Astrocyte (in vitro differentiated cells and primary cell): Measurements from ENCODE around the gene B3GNT7. TPM values are rescaled to one million over a fixed set of nuclear protein-coding genes. Genes with fewer than 3 reads are reported as not detected.
A peak's percentile ranks its signal among the peaks of the same experiment; 100 is the strongest.
"Not testable (repeated sequence)": the region's sequence is repeated elsewhere in the genome, so short reads cannot be mapped to it uniquely, and the experiment has no call there.

Experiments
- DNase-seq: peaks from one replicate; pipeline ENCODE4 v3.0.0-alpha.2; 2010; ENCODE audit warnings: low read depth
- FAIRE-seq: peaks from 2 replicates; lab custom pipeline; 2011; peaks lifted over from hg19 to GRCh38; lab: Jason Lieb, UNC
- H2AFZ ChIP-seq: 2 replicates; pipeline ENCODE4 v1.6.0; 2012; ENCODE audit warnings: low read depth, low read length, inconsistent platforms
- H3K27ac ChIP-seq: 2 replicates; pipeline ENCODE4 v1.5.1; 2011; ENCODE audit warnings: low read depth, low read length, inconsistent platforms
- H3K27me3 ChIP-seq: 2 replicates; pipeline ENCODE4 v1.6.0; 2011; ENCODE audit warnings: low read length, inconsistent platforms; ENCODE audit not compliant: insufficient read depth
- H3K36me3 ChIP-seq: 2 replicates; pipeline ENCODE4 v1.5.1; 2011; ENCODE audit warnings: low read length, inconsistent platforms; ENCODE audit not compliant: insufficient read depth
- H3K4me1 ChIP-seq: 2 replicates; pipeline ENCODE4 v1.5.1; 2011; ENCODE audit warnings: low read length, inconsistent platforms; ENCODE audit not compliant: insufficient read depth
- H3K4me2 ChIP-seq: 2 replicates; pipeline ENCODE4 v1.6.0; 2012; ENCODE audit warnings: low read length, inconsistent platforms
- H3K4me3 ChIP-seq: 2 replicates; pipeline ENCODE4 v1.5.1; 2011; ENCODE audit warnings: low read depth, mild to moderate bottlenecking, low read length, inconsistent platforms; ENCODE audit not compliant: insufficient read depth
- H3K79me2 ChIP-seq: 2 replicates; pipeline ENCODE4 v1.6.0; 2012; ENCODE audit warnings: mild to moderate bottlenecking, low read length, inconsistent platforms; ENCODE audit not compliant: insufficient read depth
- H3K9ac ChIP-seq: 2 replicates; pipeline ENCODE4 v1.6.0; 2012; ENCODE audit warnings: mild to moderate bottlenecking, low read length, inconsistent platforms
- H3K9me3 ChIP-seq: 2 replicates; pipeline ENCODE4 v1.5.1; 2012; ENCODE audit warnings: low read depth, mild to moderate bottlenecking, low read length, inconsistent platforms; ENCODE audit not compliant: insufficient read depth
- H4K20me1 ChIP-seq: 2 replicates; pipeline ENCODE4 v1.6.0; 2012; ENCODE audit warnings: low read length, inconsistent platforms; ENCODE audit not compliant: insufficient read depth
- H3K27ac Mint-ChIP-seq: one replicate; pipeline ENCODE4 v1.8.0; 2021; ENCODE audit warnings: mild to moderate bottlenecking, mixed read lengths; ENCODE audit not compliant: unreplicated experiment
- H3K27me3 Mint-ChIP-seq: one replicate; pipeline ENCODE4 v1.8.0; 2021; ENCODE audit warnings: low read depth, mixed read lengths; ENCODE audit not compliant: unreplicated experiment
- H3K36me3 Mint-ChIP-seq: one replicate; pipeline ENCODE4 v1.8.0; 2021; ENCODE audit warnings: low read depth, mixed read lengths; ENCODE audit not compliant: unreplicated experiment
- H3K4me1 Mint-ChIP-seq: one replicate; pipeline ENCODE4 v1.8.0; 2021; ENCODE audit warnings: low read depth, mixed read lengths; ENCODE audit not compliant: unreplicated experiment
- H3K4me3 Mint-ChIP-seq: one replicate; pipeline ENCODE4 v1.8.0; 2021; ENCODE audit warnings: mild to moderate bottlenecking, moderate library complexity, mixed read lengths; ENCODE audit not compliant: unreplicated experiment
- H3K9me3 Mint-ChIP-seq: one replicate; pipeline ENCODE4 v1.8.0; 2021; ENCODE audit warnings: mild to moderate bottlenecking, mixed read lengths; ENCODE audit not compliant: unreplicated experiment
- CTCF ChIP-seq: IDR thresholded peaks from 2 replicates; pipeline ENCODE4 v1.5.1; 2011; ENCODE audit warnings: low read depth, mild to moderate bottlenecking, inconsistent platforms, low read length, moderate library complexity; ENCODE audit not compliant: insufficient read depth
- EZH2 ChIP-seq: IDR thresholded peaks from 2 replicates; pipeline ENCODE4 v1.6.1; 2012; ENCODE audit warnings: mild to moderate bottlenecking, low read length, inconsistent platforms; ENCODE audit not compliant: insufficient read depth
- total RNA-seq: library from RNA; stranded (reverse); gene quantifications from 2 replicates; pipeline ENCODE4 v1.2.1, GENCODE V29; 2021

Gene B3GNT7
- total RNA-seq, 1 donor from 2014 or later = 1.7 TPM

GRCh38 chr2:231399046-231399852 is 3.7 kb downstream of the B3GNT7 start:
- Mint-ChIP-seq H3K27ac (no peak overlapping the region), H3K27me3 (peaks cover 30% of the 10 kb centered on the region), H3K4me3 (no peak overlapping the region), H3K36me3 (no peaks in the 10 kb centered on the region), H3K4me1 (peaks cover 17% of the 10 kb centered on the region), H3K9me3 (no peaks in the 10 kb centered on the region)
- TF ChIP-seq CTCF (no peak), EZH2 (no peak)
- Histone ChIP-seq H3K9ac (no peak overlapping the region), H3K9me3 (no peaks in the 10 kb centered on the region), H4K20me1 (no peaks in the 10 kb centered on the region), H3K36me3 (no peaks in the 10 kb centered on the region), H3K27me3 (peaks cover 11% of the 10 kb centered on the region), H2AFZ (no peak overlapping the region), H3K4me2 (no peak overlapping the region), H3K79me2 (no peaks in the 10 kb centered on the region), H3K27ac (no peak overlapping the region), H3K4me3 (no peak overlapping the region), H3K4me1 (peaks cover 17% of the 10 kb centered on the region)
- DNase-seq (no peak), FAIRE-seq (no peak)

GRCh38 chr2:231399853-231400680 is 4.6 kb downstream of the B3GNT7 start:
- H3K27me3 Mint-ChIP-seq = peaks cover 22% of the 10 kb centered on the region
- H2AFZ ChIP-seq = no peak overlapping the region
- peaks cover 17% of the 10 kb centered on the region for H3K4me1 ChIP-seq

GRCh38 chr2:231400681-231401080 is 5.2 kb downstream of the B3GNT7 start:
- H3K9me3 ChIP-seq, H3K36me3 ChIP-seq, DNase-seq, H3K79me2 ChIP-seq, H3K4me3 Mint-ChIP-seq, H3K27me3 ChIP-seq, H3K36me3 Mint-ChIP-seq, FAIRE-seq, H2AFZ ChIP-seq, H3K9me3 Mint-ChIP-seq, H3K27ac ChIP-seq, H4K20me1 ChIP-seq, H3K4me3 ChIP-seq: not testable (repeated sequence)
- Mint-ChIP-seq H3K27ac (peak overlapping the region; percentile 30), H3K27me3 (peaks cover 21% of the 10 kb centered on the region), H3K4me1 (peaks cover 17% of the 10 kb centered on the region)
- Histone ChIP-seq H3K4me1 (peaks cover 17% of the 10 kb centered on the region), H3K9ac (peak overlapping the region; percentile 16), H3K4me2 (peak overlapping the region; percentile 37)

More at GRCh38 chr2:231399853-231400680, 4.6 kb downstream of the B3GNT7 start:
- H3K79me2 ChIP-seq = no peaks in the 10 kb centered on the region
- FAIRE-seq (no peak), DNase-seq (no peak)
- H3K27ac Mint-ChIP-seq = peak overlapping the region; percentile 30
- H3K27ac ChIP-seq = no peak overlapping the region
- H3K36me3 Mint-ChIP-seq = no peaks in the 10 kb centered on the region
- H4K20me1 ChIP-seq = no peaks in the 10 kb centered on the region
- TF ChIP-seq CTCF (no peak), EZH2 (no peak)
- no peak overlapping the region for H3K4me3 ChIP-seq
- peaks cover 6% of the 10 kb centered on the region for H3K27me3 ChIP-seq
- H3K9me3 ChIP-seq = no peaks in the 10 kb centered on the region
- H3K4me1 Mint-ChIP-seq = peaks cover 17% of the 10 kb centered on the region
- H3K4me2 ChIP-seq = peak overlapping the region; percentile 37
- H3K9ac ChIP-seq = peak overlapping the region; percentile 16
- H3K36me3 ChIP-seq = no peaks in the 10 kb centered on the region
- no peaks in the 10 kb centered on the region for H3K9me3 Mint-ChIP-seq
- no peak overlapping the region for H3K4me3 Mint-ChIP-seq

- not testable (repeated sequence) for H3K9me3 Mint-ChIP-seq, H3K79me2 ChIP-seq, H3K27ac ChIP-seq, H3K27me3 ChIP-seq, H3K36me3 ChIP-seq, H3K36me3 Mint-ChIP-seq, H3K9me3 ChIP-seq, DNase-seq, H4K20me1 ChIP-seq, H3K9ac ChIP-seq, H3K4me3 ChIP-seq, H3K4me2 ChIP-seq, H3K4me3 Mint-ChIP-seq, H3K27ac Mint-ChIP-seq, H2AFZ ChIP-seq, FAIRE-seq
- Mint-ChIP-seq H3K4me1 (peaks cover 19% of the 10 kb centered on the region), H3K27me3 (peaks cover 21% of the 10 kb centered on the region)
- peaks cover 20% of the 10 kb centered on the region for H3K4me1 ChIP-seq
Observed at GRCh38 chr2:231401101-231401500, 5.6 kb downstream of the B3GNT7 start.
